NT2/D1 (cell line): ENCODE results near the gene IGF2BP2.
A peak's percentile ranks its signal among the peaks of the same experiment; 100 is the strongest.
"Not testable (repeated sequence)": the region's sequence is repeated elsewhere in the genome, so short reads cannot be mapped to it uniquely, and the experiment has no call there.

Experiments used
- DNase-seq: peaks from one replicate; pipeline ENCODE4 v3.0.0-alpha.2; 2011; ENCODE audit warnings: low read depth, low spot score
- H3K27me3 ChIP-seq: 2 replicates; pipeline ENCODE4 v1.6.0; 2011; ENCODE audit warnings: mild to moderate bottlenecking; ENCODE audit not compliant: insufficient read length, insufficient read depth
- H3K36me3 ChIP-seq: 2 replicates; pipeline ENCODE4 v1.6.1; 2011; ENCODE audit warnings: mild to moderate bottlenecking, low read length, mixed read lengths; ENCODE audit not compliant: insufficient read depth, insufficient read length
- H3K4me1 ChIP-seq: 2 replicates; pipeline ENCODE4 v1.5.1; 2011; ENCODE audit not compliant: insufficient read depth, insufficient read length
- H3K4me3 ChIP-seq: 2 replicates; pipeline ENCODE4 v1.5.1; 2011; ENCODE audit warnings: low read depth; ENCODE audit not compliant: insufficient read length
- H3K9ac ChIP-seq: 2 replicates; pipeline ENCODE4 v1.6.0; 2011; ENCODE audit warnings: low read depth; ENCODE audit not compliant: insufficient read length
- H3K9me3 ChIP-seq: 2 replicates; pipeline ENCODE4 v1.5.1; 2011; ENCODE audit warnings: mild to moderate bottlenecking, low read length; ENCODE audit not compliant: insufficient read depth
- SUZ12 ChIP-seq: IDR thresholded peaks from 2 replicates; pipeline ENCODE4 v1.6.1; 2011; ENCODE audit not compliant: insufficient read length, insufficient read depth; ENCODE audit errors: extremely low read depth
- YY1 ChIP-seq: IDR thresholded peaks from 2 replicates; pipeline ENCODE4 v1.6.1; 2011; ENCODE audit not compliant: insufficient read length, insufficient read depth
- ZNF274 ChIP-seq: IDR thresholded peaks from 2 replicates; pipeline ENCODE4 v1.6.1; 2011; ENCODE audit warnings: mild to moderate bottlenecking, low read depth, low read length

The IGF2BP2 gene

DNA sequence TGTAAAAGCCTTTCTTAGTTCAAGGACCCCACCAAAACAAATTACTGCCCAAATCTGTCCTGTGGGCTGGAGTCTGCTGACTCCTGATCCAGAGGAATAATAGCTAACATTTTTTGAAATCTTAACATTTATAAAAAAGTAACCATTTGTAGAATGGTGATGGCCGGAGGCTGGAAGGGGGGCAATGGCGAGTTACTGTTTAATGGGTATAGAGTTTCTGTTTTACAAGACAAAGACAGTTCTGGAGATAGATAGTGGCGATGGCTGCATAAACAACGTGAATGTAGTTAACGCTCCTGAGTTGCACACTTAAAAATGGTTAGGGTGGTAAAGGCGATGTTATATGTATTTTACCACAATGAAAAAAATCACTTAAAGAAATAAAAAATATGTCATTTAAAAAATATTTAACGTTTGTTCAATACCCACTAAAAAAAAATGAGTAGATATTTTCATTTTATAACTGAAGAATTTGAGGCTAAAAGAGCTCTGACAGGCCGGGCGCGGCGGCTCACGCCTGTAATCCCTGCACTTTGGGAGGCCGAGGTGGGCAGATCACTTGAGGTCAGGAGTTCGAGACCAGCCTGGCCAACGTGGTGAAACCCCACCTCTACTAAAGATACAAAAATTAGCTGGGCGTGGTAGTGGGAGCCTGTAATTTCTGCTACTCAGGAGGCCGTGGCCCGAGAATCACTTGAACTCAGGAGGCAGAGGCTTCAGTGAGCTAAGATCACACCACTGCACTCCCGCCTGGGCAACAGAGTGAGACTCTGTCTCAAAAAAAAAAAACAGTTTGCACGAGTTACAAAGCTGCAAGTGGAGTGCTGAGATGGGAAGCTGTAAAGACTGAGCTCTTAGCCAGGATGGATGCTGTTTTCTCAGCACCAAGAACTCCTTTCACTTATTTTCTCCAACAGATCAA is 37.6 kb downstream of the IGF2BP2 start:
- TF ChIP-seq YY1 (no peak), SUZ12 (no peak), ZNF274 (no peak)
- Histone ChIP-seq H3K4me3 (no peak overlapping the region), H3K9ac (no peak overlapping the region), H3K9me3 (no peaks in the 10 kb centered on the region), H3K27me3 (no peaks in the 10 kb centered on the region), H3K4me1 (peaks cover 17% of the 10 kb centered on the region), H3K36me3 (peaks cover 22% of the 10 kb centered on the region)
- no peak for DNase-seq

GRCh38 chr3:185786258-185786657 is 38.6 kb downstream of the IGF2BP2 start:
- peaks cover 22% of the 10 kb centered on the region for H3K36me3 ChIP-seq
- peak; percentile 41 for TF ChIP-seq YY1
- peaks cover 12% of the 10 kb centered on the region for H3K4me1 ChIP-seq
- not testable (repeated sequence) for H3K4me3 ChIP-seq, H3K9me3 ChIP-seq, H3K9ac ChIP-seq, DNase-seq, H3K27me3 ChIP-seq

DNA sequence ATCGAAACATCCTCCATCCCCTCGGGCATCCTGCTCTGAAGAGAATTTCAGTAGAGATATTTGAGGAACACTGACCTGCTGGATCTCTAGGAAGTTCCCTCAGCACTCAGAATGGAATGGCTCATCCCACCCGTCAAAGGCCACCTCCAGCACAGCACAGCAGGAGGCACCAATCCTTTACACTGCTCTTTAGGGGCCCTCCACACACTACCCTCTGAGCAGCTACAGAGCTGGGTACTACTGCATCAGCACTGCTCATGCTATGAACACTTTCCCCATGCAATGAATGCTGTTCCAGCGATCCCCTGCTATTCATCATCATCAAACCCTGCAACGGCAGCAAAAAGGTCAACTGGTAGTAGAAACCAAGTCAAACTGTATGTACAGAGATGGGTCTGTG is 40.5 kb downstream of the IGF2BP2 start:
- no peaks in the 10 kb centered on the region for H3K27me3 ChIP-seq
- peaks cover 11% of the 10 kb centered on the region for H3K4me1 ChIP-seq
- DNase-seq = no peak
- no peak overlapping the region for H3K4me3 ChIP-seq
- peaks cover 22% of the 10 kb centered on the region for H3K36me3 ChIP-seq
- TF ChIP-seq YY1 (no peak), SUZ12 (no peak), ZNF274 (no peak)
- H3K9me3 ChIP-seq = no peaks in the 10 kb centered on the region
- H3K9ac ChIP-seq = no peak overlapping the region

DNA sequence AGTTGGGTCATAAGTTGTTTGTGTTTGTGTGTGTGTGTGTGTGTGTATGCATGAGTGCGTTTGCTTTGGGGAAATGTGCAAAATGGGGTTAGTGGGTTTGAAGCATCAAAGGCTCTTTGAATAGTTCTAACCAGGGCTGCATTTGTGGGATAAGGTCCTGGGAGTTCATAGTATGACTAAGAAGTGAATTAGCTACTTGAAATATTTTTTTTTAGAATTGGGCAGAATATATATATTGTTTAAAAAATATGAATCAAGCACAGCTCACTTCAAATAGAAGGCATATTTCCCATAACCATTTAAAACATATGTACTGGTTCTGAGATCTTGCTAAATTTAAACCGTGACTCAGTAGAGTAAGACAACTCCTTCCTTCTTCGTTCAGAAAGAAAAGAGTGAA is 43.1 kb downstream of the IGF2BP2 start:
- Histone ChIP-seq H3K9ac (no peak overlapping the region), H3K4me1 (peaks cover 11% of the 10 kb centered on the region), H3K9me3 (no peaks in the 10 kb centered on the region), H3K36me3 (peaks cover 22% of the 10 kb centered on the region), H3K27me3 (no peaks in the 10 kb centered on the region), H3K4me3 (no peak overlapping the region)
- TF ChIP-seq SUZ12 (no peak), YY1 (no peak), ZNF274 (no peak)
- no peak for DNase-seq

DNA sequence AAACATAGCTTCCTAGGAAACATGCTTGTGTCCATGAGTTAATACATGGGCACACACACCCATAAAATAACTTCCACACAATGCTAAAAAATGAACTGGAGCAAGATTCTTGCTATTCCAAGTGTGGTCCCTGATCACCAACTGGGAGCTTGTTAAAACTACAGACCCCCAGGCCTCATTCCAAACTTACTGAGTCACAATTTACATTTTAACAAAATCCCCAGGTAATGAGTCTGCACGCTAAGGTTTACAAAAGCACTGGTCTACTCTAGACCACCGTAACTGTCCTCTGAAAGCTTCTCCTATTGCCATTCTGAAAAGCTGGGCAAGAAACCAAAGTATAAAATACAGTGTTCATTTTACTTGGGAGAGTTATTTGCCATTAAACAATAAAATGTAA is 45.4 kb downstream of the IGF2BP2 start:
- Histone ChIP-seq H3K9ac (no peak overlapping the region), H3K4me3 (no peak overlapping the region), H3K27me3 (no peaks in the 10 kb centered on the region), H3K4me1 (peaks cover 8% of the 10 kb centered on the region), H3K36me3 (peaks cover 17% of the 10 kb centered on the region), H3K9me3 (no peaks in the 10 kb centered on the region)
- no peak for DNase-seq
- TF ChIP-seq YY1 (no peak), ZNF274 (no peak), SUZ12 (no peak)

- H3K4me3 ChIP-seq = no peak overlapping the region
- peaks cover 12% of the 10 kb centered on the region for H3K36me3 ChIP-seq
- TF ChIP-seq ZNF274 = no peak
- no peaks in the 10 kb centered on the region for H3K27me3 ChIP-seq
- H3K9me3 ChIP-seq = no peaks in the 10 kb centered on the region
- DNase-seq = no peak
- H3K9ac ChIP-seq = no peak overlapping the region
- H3K4me1 ChIP-seq = peaks cover 7% of the 10 kb centered on the region
Observed at GRCh38 chr3:185778821-185779220, 46.0 kb downstream of the IGF2BP2 start.

DNA sequence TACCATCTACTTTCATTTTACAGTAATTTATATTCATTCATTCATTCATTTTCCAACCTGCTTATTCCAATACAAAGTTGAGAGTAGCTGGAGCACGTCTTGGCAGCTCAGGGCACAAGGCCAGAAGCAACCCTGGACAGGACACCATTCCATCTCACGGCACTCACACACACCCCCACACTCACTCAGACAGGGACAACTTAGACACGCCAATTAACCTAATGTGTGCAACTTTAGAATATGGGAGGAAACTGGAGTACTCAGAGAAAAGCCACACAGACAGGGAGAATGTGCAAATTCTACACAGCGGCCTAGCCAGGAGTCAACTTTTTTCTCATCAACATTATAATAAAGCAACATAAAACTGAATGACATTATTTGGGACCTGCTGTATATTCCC is 46.7 kb downstream of the IGF2BP2 start:
- H3K4me1 ChIP-seq = peaks cover 7% of the 10 kb centered on the region
- H3K4me3 ChIP-seq = no peak overlapping the region
- no peaks in the 10 kb centered on the region for H3K9me3 ChIP-seq
- H3K36me3 ChIP-seq = peaks cover 7% of the 10 kb centered on the region
- H3K9ac ChIP-seq = no peak overlapping the region
- no peak for DNase-seq
- H3K27me3 ChIP-seq = no peaks in the 10 kb centered on the region
- no peak for TF ChIP-seq ZNF274
- TF ChIP-seq SUZ12 = no peak
- no peak for TF ChIP-seq YY1

DNA sequence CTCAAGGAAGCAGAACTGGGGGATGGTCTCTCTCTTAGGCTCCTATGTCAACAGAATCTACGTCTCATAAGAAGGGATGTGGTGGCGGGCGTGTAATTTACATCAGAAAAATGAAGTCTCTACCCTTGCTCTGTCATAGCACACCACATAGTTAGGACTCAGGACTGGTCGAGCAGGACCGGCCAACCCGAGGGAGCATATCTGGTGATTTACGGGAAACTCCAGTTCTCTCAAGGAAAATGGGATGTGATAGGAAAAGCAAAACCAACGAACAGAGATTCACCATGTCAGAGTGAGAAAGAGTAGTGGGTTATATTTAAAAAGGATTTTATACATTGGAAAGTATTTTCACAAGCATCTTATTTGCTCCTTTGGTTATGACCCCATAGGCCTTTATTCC is 54.7 kb downstream of the IGF2BP2 start:
- no peak overlapping the region for H3K9ac ChIP-seq
- H3K27me3 ChIP-seq = no peaks in the 10 kb centered on the region
- DNase-seq = no peak
- no peaks in the 10 kb centered on the region for H3K9me3 ChIP-seq
- no peaks in the 10 kb centered on the region for H3K4me1 ChIP-seq
- peaks cover 7% of the 10 kb centered on the region for H3K36me3 ChIP-seq
- TF ChIP-seq ZNF274 = no peak
- TF ChIP-seq YY1 = no peak
- no peak for TF ChIP-seq SUZ12
- no peak overlapping the region for H3K4me3 ChIP-seq

DNA sequence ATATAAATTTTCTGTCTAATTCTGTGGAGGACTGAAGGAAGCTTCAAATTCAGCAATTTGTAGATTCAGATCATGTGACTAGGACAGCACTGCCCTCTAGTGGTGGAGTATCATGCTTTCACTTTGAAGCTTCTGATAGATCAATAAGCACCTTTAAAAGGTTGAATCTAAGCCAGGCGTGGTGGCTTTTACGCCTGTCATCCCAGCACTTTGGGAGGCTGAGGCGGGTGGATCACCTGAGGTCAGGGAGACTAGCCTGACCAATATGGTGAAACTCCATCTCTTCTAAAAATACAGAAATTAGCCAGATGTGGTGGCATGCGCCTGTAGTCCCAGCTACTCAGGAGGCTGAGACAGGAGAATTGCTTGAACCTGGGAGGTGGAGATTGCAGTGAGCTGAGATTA is 56.3 kb downstream of the IGF2BP2 start:
- not testable (repeated sequence) for H3K27me3 ChIP-seq, H3K36me3 ChIP-seq, H3K9ac ChIP-seq, H3K4me3 ChIP-seq, H3K9me3 ChIP-seq, H3K4me1 ChIP-seq, DNase-seq
